H1 (cell line): ENCODE measurements around the gene IKZF5. TPM values are rescaled to one million over a fixed set of nuclear protein-coding genes. Genes with fewer than 3 reads are reported as not detected.
A peak's percentile ranks its signal among the peaks of the same experiment; 100 is the strongest.

Experiments
- CTCF ChIA-PET: fragments of 300-600 bp; sonication (Branson Sonifier 250); formaldehyde crosslinking; loops from one replicate; lab custom pipeline; 2021; ENCODE audit not compliant: partially characterized antibody; lab: Charles Lee
- POLR2A ChIA-PET: fragments of 300-600 bp; sonication (Branson Sonifier 250); formaldehyde crosslinking; loops from one replicate; lab custom pipeline; 2021; ENCODE audit warnings: inconsistent platforms; ENCODE audit not compliant: partially characterized antibody; lab: Charles Lee
- DNase-seq, 2 experiments: peaks; one replicate each; pipeline versions ENCODE4 v3.0.0 to v3.0.0-alpha.2; 2010 to 2022; ENCODE audit warnings: low spot score in 2 of 2, low read depth in 1 of 2, mixed read lengths in 1 of 2
- FAIRE-seq: peaks from 2 replicates; lab custom pipeline; 2011; peaks lifted over from hg19 to GRCh38; lab: Jason Lieb, UNC
- H2AFZ ChIP-seq: 2 replicates; pipeline ENCODE4 v1.8.1; 2012; ENCODE audit warnings: low read length, inconsistent platforms
- H2AK5ac ChIP-seq: 2 replicates; pipeline ENCODE4 v1.6.1; 2013; ENCODE audit warnings: low read depth, low read length
- H2BK120ac ChIP-seq: replicated peaks from 2 replicates; pipeline ENCODE3; 2013; ENCODE audit warnings: low read depth, low read length, inconsistent platforms
- H2BK12ac ChIP-seq: 2 replicates; pipeline ENCODE4 v1.6.1; 2013; ENCODE audit warnings: low read depth, low read length
- H2BK15ac ChIP-seq: 2 replicates; pipeline ENCODE4 v1.6.1; 2013; ENCODE audit warnings: low read length
- H2BK20ac ChIP-seq: 2 replicates; pipeline ENCODE4 v1.6.1; 2013; ENCODE audit warnings: low read length
- H2BK5ac ChIP-seq: 2 replicates; pipeline ENCODE4 v1.6.1; 2013; ENCODE audit warnings: low read depth, low read length
- H3K14ac ChIP-seq: 2 replicates; pipeline ENCODE4 v1.6.1; 2013; ENCODE audit warnings: inconsistent platforms; ENCODE audit not compliant: insufficient read length
- H3K18ac ChIP-seq: 2 replicates; pipeline ENCODE4 v1.6.1; 2013; ENCODE audit warnings: low read length; ENCODE audit errors: extremely low read depth
- H3K23ac ChIP-seq: 2 replicates; pipeline ENCODE4 v1.6.1; 2013; ENCODE audit warnings: inconsistent platforms; ENCODE audit not compliant: insufficient read length
- H3K23me2 ChIP-seq: 2 replicates; pipeline ENCODE4 v1.6.1; 2013; ENCODE audit warnings: low read depth, low read length
- H3K27ac ChIP-seq: 2 replicates; pipeline ENCODE4 v1.6.1; 2011; ENCODE audit warnings: low read depth, low read length, inconsistent platforms
- H3K27me3 ChIP-seq, 4 experiments: replicated peaks in 1 of 4; 1 replicate in 1 of 4; 2 replicates in 3 of 4; pipeline versions ENCODE4 v1.6.1 to v1.8.1; 2011 to 2013; ENCODE audit warnings: low read length in 3 of 4, mild to moderate bottlenecking in 3 of 4, inconsistent platforms in 2 of 4, mixed read lengths in 2 of 4, moderate library complexity in 1 of 4; ENCODE audit not compliant: control insufficient read depth in 3 of 4, insufficient read depth in 3 of 4; ENCODE audit errors: extremely low read depth in 1 of 4
- H3K36me3 ChIP-seq, 4 experiments: 2 replicates each; pipeline versions ENCODE4 v1.6.1 to v1.8.1; 2011 to 2013; ENCODE audit warnings: mild to moderate bottlenecking in 4 of 4, low read length in 3 of 4, moderate library complexity in 2 of 4, control low read depth in 1 of 4, inconsistent platforms in 1 of 4; ENCODE audit not compliant: insufficient read depth in 4 of 4, control insufficient read depth in 2 of 4
- H3K4ac ChIP-seq: replicated peaks from 2 replicates; pipeline ENCODE3; 2013; ENCODE audit warnings: low read length, low read depth, mixed read lengths, inconsistent platforms; ENCODE audit not compliant: insufficient read length
- H3K4me1 ChIP-seq, 4 experiments: replicated peaks in 1 of 4; 1 replicate in 1 of 4; 2 replicates in 3 of 4; pipeline versions ENCODE4 v1.6.1 to v1.8.1; 2011 to 2013; ENCODE audit warnings: low read length in 3 of 4, inconsistent platforms in 2 of 4, mixed read lengths in 1 of 4; ENCODE audit not compliant: insufficient read depth in 4 of 4, control insufficient read depth in 3 of 4
- H3K4me2 ChIP-seq, 2 experiments: 2 replicates each; pipeline versions ENCODE4 v1.6.1 to v1.8.1; 2011 to 2013; ENCODE audit warnings: low read depth in 2 of 2, low read length in 2 of 2, control low read depth in 1 of 2, inconsistent platforms in 1 of 2, mild to moderate bottlenecking in 1 of 2; ENCODE audit not compliant: insufficient read depth in 1 of 2
- H3K4me3 ChIP-seq, 4 experiments: fragments of 200-600, 300-600 bp in 1 of 4; sonication (generic), shearing (Covaris generic), sonication (Bioruptor Twin) in 1 of 4; 2 replicates each; pipeline versions ENCODE4 v1.5.1 to v1.8.1; 2011 to 2016; ENCODE audit warnings: low read length in 4 of 4, low read depth in 3 of 4, control low read depth in 2 of 4, inconsistent platforms in 2 of 4, mild to moderate bottlenecking in 2 of 4, mixed read lengths in 1 of 4, moderate library complexity in 1 of 4; ENCODE audit not compliant: insufficient read depth in 2 of 4; ENCODE audit errors: extremely low read depth in 1 of 4
- H3K56ac ChIP-seq: replicated peaks from 2 replicates; pipeline ENCODE3; 2013; ENCODE audit warnings: low read depth, mild to moderate bottlenecking, mixed read lengths, low read length, inconsistent platforms; ENCODE audit not compliant: insufficient read length
- H3K79me1 ChIP-seq: 2 replicates; pipeline ENCODE4 v1.6.1; 2013; ENCODE audit warnings: low read depth, low read length, control low read depth
- H3K79me2 ChIP-seq, 2 experiments: 2 replicates each; pipeline versions ENCODE4 v1.6.1 to v1.8.1; 2012 to 2013; ENCODE audit warnings: low read length in 2 of 2, mild to moderate bottlenecking in 2 of 2, inconsistent platforms in 1 of 2; ENCODE audit not compliant: insufficient read depth in 2 of 2, control insufficient read depth in 1 of 2
- H3K9ac ChIP-seq, 4 experiments: replicated peaks in 1 of 4; 1 replicate in 1 of 4; 2 replicates in 3 of 4; pipeline versions ENCODE4 v1.6.1 to v1.8.1; 2011 to 2013; ENCODE audit warnings: low read depth in 3 of 4, low read length in 3 of 4, control low read depth in 2 of 4, mild to moderate bottlenecking in 2 of 4, moderate library complexity in 2 of 4, inconsistent platforms in 1 of 4; ENCODE audit errors: extremely low read depth in 1 of 4
- H3K9me3 ChIP-seq, 2 experiments: 2 replicates each; pipeline versions ENCODE4 v1.6.1 to v1.8.1; 2012 to 2013; ENCODE audit warnings: mild to moderate bottlenecking in 2 of 2, moderate library complexity in 2 of 2, control low read depth in 1 of 2, inconsistent platforms in 1 of 2, low read depth in 1 of 2, low read length in 1 of 2, mixed read lengths in 1 of 2; ENCODE audit not compliant: insufficient read depth in 2 of 2
- H4K20me1 ChIP-seq, 2 experiments: replicated peaks in 1 of 2; 2 replicates each; pipeline versions ENCODE3 to v1.8.1; 2011 to 2013; ENCODE audit warnings: inconsistent platforms in 2 of 2, low read length in 2 of 2, mild to moderate bottlenecking in 1 of 2; ENCODE audit not compliant: insufficient read depth in 2 of 2, control insufficient read depth in 1 of 2
- H4K5ac ChIP-seq: 2 replicates; pipeline ENCODE4 v1.6.1; 2013; ENCODE audit warnings: low read length, low read depth, mixed read lengths, inconsistent platforms; ENCODE audit not compliant: insufficient read length
- H4K8ac ChIP-seq: 2 replicates; pipeline ENCODE4 v1.8.0; 2013; ENCODE audit warnings: mild to moderate bottlenecking, moderate library complexity, low read length, inconsistent platforms; ENCODE audit not compliant: insufficient read depth; ENCODE audit errors: extremely low read depth
- H4K91ac ChIP-seq: replicated peaks from 2 replicates; pipeline ENCODE3; 2013; ENCODE audit warnings: low read length, mixed read lengths, inconsistent platforms; ENCODE audit not compliant: insufficient read length
- ATF2 ChIP-seq: IDR thresholded peaks from 2 replicates; pipeline ENCODE4 v1.6.1; 2012; ENCODE audit warnings: low read length, inconsistent platforms
- CTBP2 ChIP-seq: IDR thresholded peaks from 2 replicates; pipeline ENCODE4 v1.7.0; 2011; ENCODE audit warnings: borderline replicate concordance, mild to moderate bottlenecking, moderate library complexity, mixed read lengths, low read length; ENCODE audit not compliant: insufficient read depth, insufficient read length
- FOSL1 ChIP-seq: IDR thresholded peaks from 2 replicates; pipeline ENCODE4 v1.6.1; 2011; ENCODE audit warnings: mild to moderate bottlenecking, low read depth, low read length, moderate library complexity; ENCODE audit not compliant: insufficient read depth
- GABPA ChIP-seq: IDR thresholded peaks from 2 replicates; pipeline ENCODE4 v1.6.1; 2011; ENCODE audit warnings: mild to moderate bottlenecking, low read length, moderate library complexity, borderline replicate concordance; ENCODE audit not compliant: insufficient read depth
- NANOG ChIP-seq: IDR thresholded peaks from 2 replicates; pipeline ENCODE4 v1.6.1; 2011; ENCODE audit warnings: low read length, low read depth, mild to moderate bottlenecking, inconsistent platforms; ENCODE audit not compliant: insufficient read depth, poor library complexity, severe bottlenecking
- PHF8 ChIP-seq: fragments of 200-600 bp; sonication (generic); conservative IDR thresholded peaks from 2 replicates; pipeline ENCODE4 v1.7.1; 2012; ENCODE audit warnings: low read depth, mild to moderate bottlenecking, inconsistent platforms, low read length, moderate library complexity
- SIX5 ChIP-seq: IDR thresholded peaks from 2 replicates; pipeline ENCODE4 v1.6.1; 2011; ENCODE audit warnings: mild to moderate bottlenecking, low read depth, low read length
- TAF7 ChIP-seq: optimal IDR thresholded peaks from 2 replicates; pipeline ENCODE3; 2011; ENCODE audit warnings: low read depth, mild to moderate bottlenecking, inconsistent platforms, low read length, moderate library complexity, borderline replicate concordance
- TCF12 ChIP-seq: IDR thresholded peaks from 2 replicates; pipeline ENCODE4 v1.6.1; 2011; ENCODE audit warnings: low read depth, mild to moderate bottlenecking, low read length
- WGBS, 2 experiments: shearing (Covaris generic) in 1 of 2; methylation state at CpG; one replicate each; pipeline versions ENCODE4 v1.1.6 to v1.1.7; 2013 to 2015; ENCODE audit warnings: low lambda C conversion rate in 2 of 2, mixed read lengths in 2 of 2, inconsistent platforms in 1 of 2, low coverage in 1 of 2, missing lambda C conversion rate in 1 of 2; ENCODE audit not compliant: insufficient replicate concordance in 2 of 2, insufficient coverage in 1 of 2, insufficient read length in 1 of 2; ENCODE audit errors: extremely low coverage in 1 of 2, missing lambda C conversion rate in 1 of 2; 5-methylcytosine and 5-hydroxymethylcytosine counted together
- polyA plus RNA-seq, 7 experiments: library from polyadenylated mRNA; depleted of rRNA in 3 of 7; stranded (reverse) in 5 of 7; unstranded in 2 of 7; fragments of >200 nt in 5 of 7; fragments of 200-250 nt in 2 of 7; gene quantifications; 1 replicate in 5 of 7; 2 replicates in 1 of 7; 4 replicates in 1 of 7; pipeline versions ENCODE4 v1.2.1 to v1.2.3, GENCODE V29; 2011 to 2013; ENCODE audit warnings: missing spikeins in 2 of 7, mixed read lengths in 2 of 7
- total RNA-seq: library from RNA; stranded (reverse); fragmentation: NEBNext Ultra II Directional; extraction: Animal tissue kit (Norgen Biotek cat#: 25700); gene quantifications from 2 replicates; pipeline ENCODE4 v1.2.1, GENCODE V29; 2021

The IKZF5 gene
- total and polyA plus RNA-seq, 2 of the 8 experiments (the other 6 are each of a cell fraction or from before 2014, with no cell fraction given), result 5.2 to 15.3 TPM

DNA sequence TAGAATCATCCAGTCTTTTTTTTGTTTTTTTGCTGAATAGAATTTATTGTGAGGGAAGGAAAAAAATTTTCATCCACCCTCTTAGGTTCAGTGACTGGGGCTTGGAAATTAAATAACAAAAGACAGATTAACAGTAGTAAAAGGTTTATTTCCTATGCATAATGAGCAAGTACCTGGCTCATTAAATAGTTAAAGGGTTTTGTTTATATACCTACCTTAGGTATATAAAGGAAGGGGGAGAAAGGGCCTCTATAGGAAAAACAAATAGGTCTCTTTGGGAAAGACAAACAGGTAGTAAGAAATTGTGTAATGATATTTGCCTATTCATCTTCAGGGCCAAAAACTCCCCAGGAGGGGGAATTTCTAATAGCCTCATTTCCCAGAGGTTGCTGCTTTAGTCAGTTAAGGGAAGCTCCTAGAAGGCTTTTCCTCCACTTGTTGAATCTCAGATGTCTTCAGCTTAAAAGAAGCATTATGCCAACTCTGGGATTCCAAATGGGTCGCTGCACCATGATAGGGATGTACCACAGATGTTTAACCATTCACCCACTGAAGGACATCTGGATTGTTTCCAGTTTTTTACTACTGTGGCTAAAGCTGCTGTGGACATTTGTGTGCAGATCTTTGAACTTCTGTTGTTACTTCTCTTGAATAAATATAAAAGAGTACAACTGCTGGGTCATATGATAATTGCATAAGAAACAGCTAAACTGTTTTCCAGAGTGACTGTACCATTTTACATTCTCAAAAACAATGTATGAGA lies 11.5 kb upstream of the IKZF5 start:
- Histone ChIP-seq H3K4me3 (peak overlapping the region in 1 of 4 experiments; percentile 16; a peak in 2 of 8 replicates), H3K9me3 (no peaks in the 10 kb centered on the region), H4K5ac (no peak overlapping the region), H3K18ac (0 out of 2 replicates have a peak overlapping the region, but pooled peaks have one; percentile 28), H4K91ac (no peak overlapping the region), H2BK20ac (no peak overlapping the region), H2BK15ac (no peak overlapping the region), H2AFZ (no peak overlapping the region), H2BK120ac (peak overlapping the region; percentile 87), H2BK12ac (no peak overlapping the region), H3K4ac (peak overlapping the region; percentile 97), H3K9ac (no peak overlapping the region), H2AK5ac (no peak overlapping the region), H3K4me1 (peaks cover 5 to 16% (median 10%) of the 10 kb centered on the region in 4 experiments; a peak in 6 of 7 replicates), H3K36me3 (no peaks in the 10 kb centered on the region; a peak in 1 of 8 replicates), H3K4me2 (peak overlapping the region; percentile 44 to 56; a peak in 3 of 4 replicates), H2BK5ac (no peak overlapping the region), H3K79me2 (0 out of 4 replicates have a peak, but pooled peaks cover 0 to 3% of the 10 kb centered on the region in 2 experiments), H3K27me3 (peaks cover 0 to 3% (median 1%) of the 10 kb centered on the region in 4 experiments; a peak in 4 of 7 replicates), H3K23me2 (no peaks in the 10 kb centered on the region), H3K27ac (no peak overlapping the region), H3K14ac (no peak overlapping the region), H3K79me1 (no peaks in the 10 kb centered on the region), H4K8ac (no peak overlapping the region), H3K56ac (no peak overlapping the region), H3K23ac (no peak overlapping the region), H4K20me1 (no peaks in the 10 kb centered on the region)
- WGBS, 2 experiments, result 7% methylated on average over 1 of the region's 1 CpG; no CpG with 5 or more reads in 1 of the 2 experiments
- DNase-seq (no peak), FAIRE-seq (no peak)
- CTCF ChIA-PET, result interaction anchor here (1.1 to 3.7 kb wide), 4 partner anchors 10 to 31 kb away, joined by 3 to 28 read pairs (median 6); partner anchors contain the start of genes ACADSB and IKZF5
- POLR2A ChIA-PET, result interaction anchor here (1.6 to 4.3 kb wide), 2 partner anchors 7 to 11 kb away, joined by 4 to 25 read pairs; partner anchors contain the start of genes ACADSB and IKZF5
- no peak for TF ChIP-seq GABPA
- TF ChIP-seq SIX5, result no peak
- no peak for TF ChIP-seq TAF7
- TF ChIP-seq FOSL1, result no peak
- no peak for TF ChIP-seq TCF12
- no peak for TF ChIP-seq ATF2
- TF ChIP-seq NANOG, result peak; percentile 29
- no peak for TF ChIP-seq PHF8
- TF ChIP-seq CTBP2, result no peak
